Colonic mucosa (tissue), 4 donors: ENCODE measurements around the gene ANO7. TPM values are rescaled to one million over a fixed set of nuclear protein-coding genes. Genes with fewer than 3 reads are reported as not detected.

Experiments used
- DNase-seq: peaks from one replicate; pipeline ENCODE4 v3.0.0-alpha.2; 2020
- H3K27ac ChIP-seq: fragments of 200-600 bp; one replicate; pipeline ENCODE4 v1.8.0; 2021
- H3K27me3 ChIP-seq: fragments of 200-600 bp; one replicate; pipeline ENCODE4 v1.8.0; 2021
- H3K36me3 ChIP-seq: fragments of 200-600 bp; one replicate; pipeline ENCODE4 v1.8.0; 2021
- H3K4me1 ChIP-seq: fragments of 200-600 bp; one replicate; pipeline ENCODE4 v1.8.0; 2021; ENCODE audit warnings: mild to moderate bottlenecking
- H3K4me3 ChIP-seq: fragments of 200-600 bp; one replicate; pipeline ENCODE4 v1.8.0; 2021
- H3K9ac ChIP-seq, 2 donors: one replicate each; pipeline ENCODE4 v1.7.0; 2013; ENCODE audit warnings: control low read depth in 2 of 2, low read depth in 2 of 2, low read length in 2 of 2
- H3K9me3 ChIP-seq: fragments of 200-600 bp; one replicate; pipeline ENCODE4 v1.8.0; 2021
- intact Hi-C: fragments of 100-400 bp; cut with DNase I; formaldehyde crosslinking; loops from one replicate; pipeline ENCODE4 v1.14.1; 2022
- total RNA-seq, 2 donors: library from RNA; stranded (reverse); fragmentation: NEBNext Ultra II Directional in 1 of 2; extraction: Animal tissue kit (Norgen Biotek cat#: 25700) in 1 of 2; gene quantifications; one replicate each; pipeline ENCODE4 v1.2.1, GENCODE V29; 2021
- TF ChIP-seq, protein P1 (sequence below): fragments of 200-600 bp; IDR thresholded peaks from one replicate; pipeline ENCODE4 v1.8.0; 2022; ENCODE audit warnings: antibody characterized with exemption, mild to moderate bottlenecking
- donor health status: healthy.
- donor health status: DM: no; HTN: no; CAD: no.
- donor health status: DM: no; HTN: no; CAD: no.

ANO7 gene
- total RNA-seq, 2 donors from 2014 or later: 41.4 to 55.0 TPM

DNA sequence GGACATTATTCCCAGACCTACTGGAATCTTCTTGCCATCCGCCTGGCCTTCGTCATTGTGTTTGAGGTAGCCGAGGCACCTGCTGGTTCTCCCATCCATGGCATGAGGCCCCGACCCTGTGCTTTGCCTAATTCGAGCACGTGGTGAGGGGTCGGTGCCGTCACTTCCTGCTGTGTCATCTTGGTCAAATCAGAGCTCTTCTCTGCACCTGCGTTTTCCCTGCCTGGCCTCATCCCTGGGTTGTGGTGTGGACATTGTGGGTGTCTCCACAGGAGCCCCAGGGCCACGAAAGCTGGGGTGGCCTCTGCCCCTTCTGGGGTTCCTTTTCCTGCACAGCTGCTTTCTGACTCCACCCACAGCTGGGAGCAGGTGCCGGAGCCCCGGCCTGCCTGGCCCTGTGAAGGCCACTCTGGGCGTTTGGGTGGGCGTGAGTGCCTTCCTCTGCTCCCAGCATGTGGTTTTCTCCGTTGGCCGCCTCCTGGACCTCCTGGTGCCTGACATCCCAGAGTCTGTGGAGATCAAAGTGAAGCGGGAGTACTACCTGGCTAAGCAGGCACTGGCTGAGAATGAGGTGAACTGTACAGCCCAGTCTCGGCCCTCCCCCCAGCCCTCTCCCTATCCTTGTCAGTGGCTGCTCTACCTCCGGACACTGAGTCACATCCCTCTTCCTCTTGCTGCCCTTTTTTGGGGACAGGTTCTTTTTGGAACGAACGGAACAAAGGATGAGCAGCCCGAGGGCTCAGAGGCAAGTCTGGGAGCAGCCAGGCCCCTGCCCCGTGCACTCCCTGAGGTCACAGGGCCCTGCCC, 34.9 kb downstream of the ANO7 start:
- Histone ChIP-seq H3K4me1 (no peaks in the 10 kb centered on the region), H3K27me3 (no peaks in the 10 kb centered on the region), H3K4me3 (no peak overlapping the region), H3K36me3 (no peaks in the 10 kb centered on the region), H3K9ac (no peak overlapping the region), H3K27ac (no peak overlapping the region), H3K9me3 (no peaks in the 10 kb centered on the region)
- TF ChIP-seq, protein P1, sequence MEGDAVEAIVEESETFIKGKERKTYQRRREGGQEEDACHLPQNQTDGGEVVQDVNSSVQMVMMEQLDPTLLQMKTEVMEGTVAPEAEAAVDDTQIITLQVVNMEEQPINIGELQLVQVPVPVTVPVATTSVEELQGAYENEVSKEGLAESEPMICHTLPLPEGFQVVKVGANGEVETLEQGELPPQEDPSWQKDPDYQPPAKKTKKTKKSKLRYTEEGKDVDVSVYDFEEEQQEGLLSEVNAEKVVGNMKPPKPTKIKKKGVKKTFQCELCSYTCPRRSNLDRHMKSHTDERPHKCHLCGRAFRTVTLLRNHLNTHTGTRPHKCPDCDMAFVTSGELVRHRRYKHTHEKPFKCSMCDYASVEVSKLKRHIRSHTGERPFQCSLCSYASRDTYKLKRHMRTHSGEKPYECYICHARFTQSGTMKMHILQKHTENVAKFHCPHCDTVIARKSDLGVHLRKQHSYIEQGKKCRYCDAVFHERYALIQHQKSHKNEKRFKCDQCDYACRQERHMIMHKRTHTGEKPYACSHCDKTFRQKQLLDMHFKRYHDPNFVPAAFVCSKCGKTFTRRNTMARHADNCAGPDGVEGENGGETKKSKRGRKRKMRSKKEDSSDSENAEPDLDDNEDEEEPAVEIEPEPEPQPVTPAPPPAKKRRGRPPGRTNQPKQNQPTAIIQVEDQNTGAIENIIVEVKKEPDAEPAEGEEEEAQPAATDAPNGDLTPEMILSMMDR: no peak
- intact Hi-C loops: no loop called here
- DNase-seq: no peak

DNA sequence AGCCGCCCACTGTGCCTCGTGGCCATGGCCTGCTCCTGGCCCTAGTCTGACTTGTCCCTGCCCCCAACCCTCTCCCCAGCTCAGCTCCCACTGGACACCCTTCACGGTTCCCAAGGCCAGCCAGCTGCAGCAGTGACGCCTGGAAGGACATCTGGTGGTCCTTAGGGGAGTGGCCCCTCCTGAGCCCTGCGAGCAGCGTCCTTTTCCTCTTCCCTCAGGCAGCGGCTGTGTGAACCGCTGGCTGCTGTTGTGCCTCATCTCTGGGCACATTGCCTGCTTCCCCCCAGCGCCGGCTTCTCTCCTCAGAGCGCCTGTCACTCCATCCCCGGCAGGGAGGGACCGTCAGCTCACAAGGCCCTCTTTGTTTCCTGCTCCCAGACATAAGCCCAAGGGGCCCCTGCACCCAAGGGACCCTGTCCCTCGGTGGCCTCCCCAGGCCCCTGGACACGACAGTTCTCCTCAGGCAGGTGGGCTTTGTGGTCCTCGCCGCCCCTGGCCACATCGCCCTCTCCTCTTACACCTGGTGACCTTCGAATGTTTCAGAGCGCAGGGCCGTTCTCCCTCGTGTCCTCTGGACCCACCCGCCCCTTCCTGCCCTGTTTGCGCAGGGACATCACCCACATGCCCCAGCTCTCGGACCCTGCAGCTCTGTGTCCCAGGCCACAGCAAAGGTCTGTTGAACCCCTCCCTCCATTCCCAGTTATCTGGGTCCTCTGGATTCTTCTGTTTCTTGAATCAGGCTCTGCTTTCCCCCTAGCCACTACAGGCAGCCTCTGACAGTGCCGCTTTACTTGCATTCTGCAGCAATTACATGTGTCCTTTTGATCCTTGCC, 35.8 kb downstream of the ANO7 start:
- H3K36me3 ChIP-seq: peaks cover 1% of the 10 kb centered on the region
- H3K27ac ChIP-seq: no peak overlapping the region
- no peaks in the 10 kb centered on the region for H3K4me1 ChIP-seq
- TF ChIP-seq, protein P1: no peak
- H3K9ac ChIP-seq: no peak overlapping the region
- H3K4me3 ChIP-seq: no peak overlapping the region
- no peaks in the 10 kb centered on the region for H3K27me3 ChIP-seq
- H3K9me3 ChIP-seq: no peaks in the 10 kb centered on the region
- intact Hi-C loops: no loop called here
- no peak for DNase-seq

DNA sequence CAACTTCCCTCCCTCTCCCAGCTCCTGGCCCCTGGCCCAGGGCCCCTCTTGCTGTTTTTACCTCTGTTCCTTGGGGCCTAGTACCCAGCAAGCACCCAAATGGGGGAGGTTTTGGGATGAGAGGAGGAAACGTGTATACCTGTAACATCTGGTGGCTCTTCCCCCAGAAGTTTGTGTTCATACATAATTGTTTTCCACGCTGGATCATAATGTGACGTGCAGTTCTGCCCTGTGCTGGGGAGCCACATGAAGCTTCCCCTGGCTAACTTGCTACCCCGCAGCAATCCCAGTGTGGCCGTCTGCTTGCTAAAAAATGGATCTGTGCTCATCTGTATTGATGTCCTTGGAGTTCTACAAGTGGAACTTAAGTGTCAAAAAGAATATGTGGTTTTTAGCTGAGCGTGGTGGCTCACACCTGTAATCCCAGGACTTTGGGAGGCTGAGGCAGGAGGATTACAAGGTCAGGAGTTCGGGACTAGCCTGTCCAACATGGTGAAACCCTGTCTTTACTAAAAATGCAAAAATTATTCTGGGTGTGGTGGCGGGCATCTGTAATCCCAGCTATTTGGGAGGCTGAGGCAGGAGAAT, 36.5 kb downstream of the ANO7 start:
- Histone ChIP-seq H3K27ac (no peak overlapping the region), H3K9me3 (no peaks in the 10 kb centered on the region), H3K4me1 (no peaks in the 10 kb centered on the region), H3K4me3 (no peak overlapping the region), H3K36me3 (peaks cover 9% of the 10 kb centered on the region), H3K9ac (no peak overlapping the region), H3K27me3 (no peaks in the 10 kb centered on the region)
- TF ChIP-seq, protein P1: no peak
- no peak for DNase-seq
- intact Hi-C loops: no loop called here

DNA sequence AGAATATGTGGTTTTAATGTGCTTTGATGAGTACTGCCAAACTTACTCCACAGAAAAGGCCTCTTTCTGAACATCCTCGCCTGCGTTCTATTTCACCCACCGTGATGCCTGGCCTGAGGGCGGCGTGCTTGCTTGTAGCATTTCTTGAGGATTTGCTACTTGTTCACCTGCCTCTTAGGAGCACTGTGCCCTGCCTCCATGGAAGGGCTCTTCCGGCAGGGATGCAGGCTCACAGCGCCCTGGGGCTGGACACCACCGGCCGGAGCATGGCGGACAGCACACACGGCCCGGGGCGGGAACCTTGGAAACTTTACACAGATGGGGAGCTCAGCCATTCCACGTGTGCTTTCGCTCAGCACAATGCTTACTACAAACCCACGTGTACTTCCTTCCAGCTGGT, 37.1 kb downstream of the ANO7 start:
- intact Hi-C loops: no loop called here
- Histone ChIP-seq H3K9ac (no peak overlapping the region), H3K36me3 (peaks cover 15% of the 10 kb centered on the region), H3K27me3 (no peaks in the 10 kb centered on the region), H3K4me3 (no peak overlapping the region), H3K27ac (no peak overlapping the region), H3K9me3 (no peaks in the 10 kb centered on the region), H3K4me1 (no peaks in the 10 kb centered on the region)
- no peak for DNase-seq
- TF ChIP-seq, protein P1: no peak

DNA sequence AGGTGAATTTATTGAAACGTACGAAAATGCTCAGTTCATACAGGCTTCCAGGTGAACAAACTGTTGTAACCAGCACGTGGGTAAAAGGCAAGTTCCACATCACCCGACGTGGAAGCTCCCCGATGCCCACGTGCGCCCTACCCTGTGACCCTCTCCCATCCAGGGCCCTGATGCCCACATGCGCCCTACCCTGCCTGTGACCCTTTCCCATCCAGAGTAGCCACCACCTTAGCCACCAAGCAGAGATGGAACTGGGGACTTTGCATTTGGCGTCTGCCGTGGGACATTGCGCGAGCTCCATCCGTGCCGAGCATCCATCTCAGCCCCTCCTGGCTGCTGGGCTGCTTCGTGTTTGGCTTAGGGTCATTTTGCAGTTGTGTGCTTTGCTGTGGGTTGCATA, 37.5 kb downstream of the ANO7 start:
- Histone ChIP-seq H3K9me3 (no peaks in the 10 kb centered on the region), H3K4me1 (no peaks in the 10 kb centered on the region), H3K27me3 (no peaks in the 10 kb centered on the region), H3K4me3 (no peak overlapping the region), H3K27ac (no peak overlapping the region), H3K9ac (no peak overlapping the region), H3K36me3 (peaks cover 17% of the 10 kb centered on the region)
- intact Hi-C loops: no loop called here
- no peak for DNase-seq
- TF ChIP-seq, protein P1: no peak
